ENCODE results near the gene FEM1C. TPM values are rescaled to one million over a fixed set of nuclear protein-coding genes. Genes with fewer than 3 reads are reported as not detected.

Gene FEM1C
- total and polyA plus RNA-seq, 2 of the 4 experiments (the other 2 are of a cell fraction), result 6.3 to 21.5 TPM

DNA sequence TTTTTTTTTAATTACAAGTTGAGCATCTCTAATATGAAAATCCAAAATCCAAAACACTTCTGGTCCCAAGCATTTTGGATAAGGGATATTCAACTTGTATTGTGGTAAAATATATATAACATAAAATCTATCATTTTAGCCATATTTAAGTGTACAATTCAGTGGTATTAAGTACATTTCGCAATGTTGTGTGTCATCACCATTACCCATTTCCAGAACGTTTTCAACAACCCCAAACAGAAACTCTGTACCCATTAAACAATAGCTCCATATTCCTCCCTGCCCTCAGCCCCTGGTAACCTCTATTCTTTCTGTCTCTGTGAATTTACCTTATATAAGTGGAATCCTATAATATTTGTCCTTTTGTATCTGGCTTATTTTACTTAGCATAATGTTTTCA is 32.8 kb upstream of the FEM1C start:
- ATAC-seq (ENCODE audit: low read depth), result no peak
- TF ChIP-seq CEBPB (IDR thresholded peaks at IDR 0.05; ENCODE audit: low read depth, low read length) (peak; percentile 71), MAZ (IDR thresholded peaks at IDR 0.05; ENCODE audit: borderline replicate concordance, low read depth, low read length) (no peak), RFX5 (IDR thresholded peaks at IDR 0.05; ENCODE audit: low read depth, low read length) (no peak)
- TF ChIP-seq, protein P1, sequence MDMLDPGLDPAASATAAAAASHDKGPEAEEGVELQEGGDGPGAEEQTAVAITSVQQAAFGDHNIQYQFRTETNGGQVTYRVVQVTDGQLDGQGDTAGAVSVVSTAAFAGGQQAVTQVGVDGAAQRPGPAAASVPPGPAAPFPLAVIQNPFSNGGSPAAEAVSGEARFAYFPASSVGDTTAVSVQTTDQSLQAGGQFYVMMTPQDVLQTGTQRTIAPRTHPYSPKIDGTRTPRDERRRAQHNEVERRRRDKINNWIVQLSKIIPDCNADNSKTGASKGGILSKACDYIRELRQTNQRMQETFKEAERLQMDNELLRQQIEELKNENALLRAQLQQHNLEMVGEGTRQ (IDR thresholded peaks at IDR 0.05; ENCODE audit: low read depth, low read length), result no peak
- H2AK9ac ChIP-seq (replicated peaks; ENCODE audit: low read depth, low read length, poor library complexity), result no peak overlapping the region
- no peak overlapping the region for H2BK5ac ChIP-seq (ENCODE audit: low read depth, low read length, poor library complexity, severe bottlenecking)
- H3K4me2 ChIP-seq (ENCODE audit: low read depth, low read length), result no peak overlapping the region
- WGBS, 2 experiments (ENCODE audit: extremely low coverage in 2 of 2, insufficient read length in 1 of 2), result no CpG with 5 or more reads among the region's 2 CpGs
- H3K4me3 ChIP-seq (ENCODE audit: insufficient read depth, low read depth, low read length), result no peak overlapping the region
- H2BK20ac ChIP-seq (ENCODE audit: low read depth, low read length), result no peak overlapping the region
- H4K8ac ChIP-seq (ENCODE audit: low read depth in 2 of 2, low read length in 2 of 2), result no peak overlapping the region
- POLR2A ChIA-PET (ENCODE audit: unreplicated experiment), result no interaction called here
- no peak overlapping the region for H3K14ac ChIP-seq (replicated peaks; ENCODE audit: low read depth, low read length)
- H2BK120ac ChIP-seq (ENCODE audit: low read depth, low read length), result no peak overlapping the region
- CTCF ChIA-PET, result interaction anchor here (0.7 kb wide), 1 partner anchor 50 kb away, joined by 5 read pairs; no protein-coding TSS in a partner anchor
- intact Hi-C loops (cut with micrococcal nuclease) (no loop called here), in situ Hi-C loops (cut with MboI; ENCODE audit: low sequenced_read_pairs) (no loop called here), dilution Hi-C loops (cut with HindIII; ENCODE audit: low sequenced_read_pairs, unreplicated experiment) (no loop called here)
- H2BK15ac ChIP-seq (ENCODE audit: low read depth, low read length), result no peak overlapping the region
- no peak overlapping the region for H2AFZ ChIP-seq (replicated peaks; ENCODE audit: low read length, poor library complexity)
- H3K9me1 ChIP-seq (ENCODE audit: insufficient read depth, low read length), result peaks cover 5% of the 10 kb centered on the region; the same call in 1 of the 2 replicates
- no peak overlapping the region for H2AK5ac ChIP-seq (ENCODE audit: low read depth, low read length)
- no peak overlapping the region for H3K4ac ChIP-seq (ENCODE audit: low read depth, low read length)
- no peak overlapping the region for H4K5ac ChIP-seq (ENCODE audit: low read depth, low read length)
- H3K18ac ChIP-seq (ENCODE audit: low read depth, low read length), result no peak overlapping the region
- no peaks in the 10 kb centered on the region for H4K20me1 ChIP-seq (ENCODE audit: insufficient read depth, low read length)
- no peaks in the 10 kb centered on the region for H3K27me3 ChIP-seq (ENCODE audit: control insufficient read depth, insufficient read depth, low read length)
- H3K36me3 ChIP-seq (ENCODE audit: control insufficient read depth, insufficient read depth, low read length), result 0 out of 2 replicates have a peak, but pooled peaks cover 2% of the 10 kb centered on the region
- H3K23ac ChIP-seq (ENCODE audit: low read depth, low read length), result no peak overlapping the region
- no peak overlapping the region for H3K9ac ChIP-seq (ENCODE audit: low read depth, low read length)
- peaks cover 3% of the 10 kb centered on the region; the same call in 1 of the 2 replicates for H3K9me3 ChIP-seq (ENCODE audit: control insufficient read depth, insufficient read depth, low read length)
- BruUV-seq (replicated peaks), result no TSS peak
- H3K56ac ChIP-seq (ENCODE audit: extremely low read depth, insufficient read depth, low read length), result no peak overlapping the region
- H3K4me1 ChIP-seq (ENCODE audit: control insufficient read depth, insufficient read depth, low read length), result peaks cover 5% of the 10 kb centered on the region; the same call in 1 of the 2 replicates
- H4K91ac ChIP-seq (ENCODE audit: insufficient read depth, low read depth, low read length), result no peak overlapping the region
- no peak overlapping the region for H3K27ac ChIP-seq (ENCODE audit: insufficient read depth, low read length)
- H3K79me1 ChIP-seq (ENCODE audit: low read depth in 1 of 2, low read length in 2 of 2), result peaks cover 14 to 37% of the 10 kb centered on the region in 2 experiments; a peak in 3 of 4 replicates
- no peak for DNase-seq
